GM12865 (cell line): ENCODE results near the gene TMX2.
"Not testable (repeated sequence)": the region's sequence is repeated elsewhere in the genome, so short reads cannot be mapped to it uniquely, and the experiment has no call there.

Experiments used
- DNase-seq: peaks from one replicate; pipeline ENCODE4 v3.0.0; 2010; ENCODE audit warnings: low read depth
- H3K4me3 ChIP-seq: 2 replicates; pipeline ENCODE4 v1.5.1; 2011; ENCODE audit warnings: mild to moderate bottlenecking, low read depth, low read length, control low read depth
- TF ChIP-seq, protein P1 (sequence below): IDR thresholded peaks from 2 replicates; pipeline ENCODE4 v1.5.1; 2011; ENCODE audit warnings: low read length, control low read depth, low read depth, inconsistent platforms; ENCODE audit not compliant: insufficient read depth; ENCODE audit errors: missing control alignments

The TMX2 gene

DNA sequence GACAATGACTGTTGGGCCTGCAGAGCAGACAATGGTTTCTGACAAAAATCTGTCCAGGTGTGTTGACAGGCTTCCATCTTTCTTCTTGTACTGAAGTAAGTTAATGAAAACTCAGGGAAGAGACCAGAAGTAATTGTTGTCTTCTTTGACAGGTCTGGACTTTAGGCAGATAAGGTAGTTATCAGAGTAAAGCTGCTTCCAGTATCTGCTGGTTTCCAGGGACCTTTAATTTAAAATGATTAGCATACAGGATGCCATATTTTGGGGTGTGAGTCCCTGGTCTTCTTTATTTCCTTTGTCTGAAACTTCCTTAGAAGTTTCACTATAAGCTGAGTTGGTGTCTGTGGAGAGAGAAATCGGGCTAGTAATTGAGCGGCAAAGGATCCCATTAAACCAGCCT lies 1.4 kb downstream of the TMX2 start:
- no peak for DNase-seq
- TF ChIP-seq, protein P1, sequence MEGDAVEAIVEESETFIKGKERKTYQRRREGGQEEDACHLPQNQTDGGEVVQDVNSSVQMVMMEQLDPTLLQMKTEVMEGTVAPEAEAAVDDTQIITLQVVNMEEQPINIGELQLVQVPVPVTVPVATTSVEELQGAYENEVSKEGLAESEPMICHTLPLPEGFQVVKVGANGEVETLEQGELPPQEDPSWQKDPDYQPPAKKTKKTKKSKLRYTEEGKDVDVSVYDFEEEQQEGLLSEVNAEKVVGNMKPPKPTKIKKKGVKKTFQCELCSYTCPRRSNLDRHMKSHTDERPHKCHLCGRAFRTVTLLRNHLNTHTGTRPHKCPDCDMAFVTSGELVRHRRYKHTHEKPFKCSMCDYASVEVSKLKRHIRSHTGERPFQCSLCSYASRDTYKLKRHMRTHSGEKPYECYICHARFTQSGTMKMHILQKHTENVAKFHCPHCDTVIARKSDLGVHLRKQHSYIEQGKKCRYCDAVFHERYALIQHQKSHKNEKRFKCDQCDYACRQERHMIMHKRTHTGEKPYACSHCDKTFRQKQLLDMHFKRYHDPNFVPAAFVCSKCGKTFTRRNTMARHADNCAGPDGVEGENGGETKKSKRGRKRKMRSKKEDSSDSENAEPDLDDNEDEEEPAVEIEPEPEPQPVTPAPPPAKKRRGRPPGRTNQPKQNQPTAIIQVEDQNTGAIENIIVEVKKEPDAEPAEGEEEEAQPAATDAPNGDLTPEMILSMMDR = no peak
- peak overlapping the region; percentile 98 for H3K4me3 ChIP-seq

DNA sequence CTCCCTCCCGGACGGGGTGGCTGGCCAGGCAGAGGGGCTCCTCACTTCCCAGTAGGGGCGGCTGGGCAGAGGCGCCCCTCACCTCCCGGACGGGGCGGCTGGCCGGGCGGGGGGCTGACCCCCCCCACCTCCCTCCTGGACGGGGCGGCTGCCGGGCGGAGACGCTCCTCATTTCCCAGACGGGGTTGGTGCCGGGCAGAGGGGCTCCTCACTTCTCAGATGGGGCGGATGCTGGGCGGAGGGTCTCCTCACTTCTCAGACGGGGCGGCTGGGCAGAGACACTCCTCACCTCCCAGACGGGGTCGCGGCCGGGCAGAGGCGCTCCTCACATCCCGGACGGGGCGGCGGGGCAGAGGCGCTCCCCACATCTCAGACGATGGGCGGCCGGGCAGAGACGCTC lies 4.3 kb downstream of the TMX2 start:
- not testable (repeated sequence) for DNase-seq, H3K4me3 ChIP-seq

DNA sequence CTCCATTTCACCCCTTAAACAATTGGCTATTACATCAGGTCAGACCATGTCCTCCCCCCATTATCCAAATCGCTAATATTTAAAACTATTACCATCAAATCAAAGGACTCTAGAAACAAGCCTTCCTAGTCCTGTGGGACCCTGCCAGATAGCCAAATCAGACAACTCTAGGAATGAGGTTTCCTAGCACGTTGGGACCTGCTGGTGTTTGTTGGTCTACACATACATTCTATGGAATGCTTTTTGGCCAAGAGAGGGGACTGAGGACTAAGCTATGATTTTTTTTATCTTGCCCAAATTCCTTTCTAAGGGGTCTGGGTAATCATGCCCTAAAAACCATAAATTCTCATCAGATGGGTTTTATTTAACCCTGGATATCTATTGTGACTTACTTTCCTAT lies 14.8 kb downstream of the TMX2 start:
- no peak overlapping the region for H3K4me3 ChIP-seq
- TF ChIP-seq, protein P1 = no peak
- DNase-seq = no peak

GRCh38 chr11:57728829-57729228 lies 16.4 kb downstream of the TMX2 start:
- TF ChIP-seq, protein P1 = no peak
- no peak for DNase-seq
- H3K4me3 ChIP-seq = no peak overlapping the region

- no peak for DNase-seq
- H3K4me3 ChIP-seq = no peak overlapping the region
- TF ChIP-seq, protein P1 = no peak
Measured at GRCh38 chr11:57729479-57729878, 17.1 kb downstream of the TMX2 start.

GRCh38 chr11:57732661-57733060 lies 20.3 kb downstream of the TMX2 start:
- TF ChIP-seq, protein P1 = no peak
- H3K4me3 ChIP-seq = no peak overlapping the region
- DNase-seq = no peak

DNA sequence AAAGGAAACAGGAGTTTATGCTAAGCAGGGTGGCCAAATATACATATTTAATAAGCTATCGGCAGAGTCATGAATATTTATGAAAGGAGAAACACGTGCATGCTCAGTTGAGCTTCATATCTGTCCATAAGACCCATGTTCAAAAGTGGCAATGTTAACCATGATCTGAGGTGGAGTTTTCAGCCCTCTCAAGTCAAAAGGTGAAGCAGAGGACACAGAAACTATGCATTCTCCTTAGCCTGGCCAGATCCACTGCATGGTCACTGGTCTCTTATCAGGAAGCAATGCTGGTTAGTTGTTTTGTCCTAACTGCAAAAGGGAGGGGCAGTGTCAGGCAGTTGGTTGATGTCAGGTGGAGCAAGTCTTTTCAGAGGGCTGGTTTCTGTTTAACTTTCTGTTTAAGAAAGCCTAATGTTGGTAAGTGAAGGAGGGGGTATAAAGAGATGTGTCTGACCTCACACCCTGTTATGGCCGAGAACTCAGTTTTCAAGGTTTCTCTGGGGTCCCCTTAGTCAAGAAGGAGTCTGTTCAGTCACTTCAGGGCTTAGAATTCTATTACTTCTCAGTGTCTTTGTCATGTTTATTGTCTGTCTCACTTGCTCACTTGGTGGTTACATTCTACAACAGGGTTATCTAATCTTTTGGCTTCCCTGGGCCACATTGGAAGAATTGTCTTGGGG lies 23.4 kb downstream of the TMX2 start:
- peak; percentile 50 for DNase-seq
- H3K4me3 ChIP-seq = no peak overlapping the region
- TF ChIP-seq, protein P1 = no peak
